Measurements from ENCODE around the gene ZBTB33.

The ZBTB33 gene

GRCh38 chrX:120264341-120264740 is 13.7 kb downstream of the ZBTB33 start:
- TF ChIP-seq CTCF (IDR thresholded peaks at IDR 0.05; ENCODE audit: low read depth, low read length): no peak
- no peak for DNase-seq (ENCODE audit: low read depth in 2 of 2)
- no peak overlapping the region for H3K4me3 ChIP-seq (replicated peaks in 1 of 2; ENCODE audit: low read depth in 2 of 2, low read length in 2 of 2)

- peak; percentile 3 to 42 for DNase-seq (ENCODE audit: low read depth in 2 of 2)
- no peak for TF ChIP-seq CTCF (IDR thresholded peaks at IDR 0.05; ENCODE audit: low read depth, low read length)
- no peak overlapping the region for H3K4me3 ChIP-seq (replicated peaks in 1 of 2; ENCODE audit: low read depth in 2 of 2, low read length in 2 of 2)
Measured at GRCh38 chrX:120269373-120270035, 18.9 kb downstream of the ZBTB33 start.

- no peak for DNase-seq (ENCODE audit: low read depth in 2 of 2)
- no peak overlapping the region for H3K4me3 ChIP-seq (replicated peaks in 1 of 2; ENCODE audit: low read depth in 2 of 2, low read length in 2 of 2)
- no peak for TF ChIP-seq CTCF (IDR thresholded peaks at IDR 0.05; ENCODE audit: low read depth, low read length)
Measured at GRCh38 chrX:120270567-120270966, 20.0 kb downstream of the ZBTB33 start.

- no peak overlapping the region for H3K4me3 ChIP-seq (replicated peaks in 1 of 2; ENCODE audit: low read depth in 2 of 2, low read length in 2 of 2)
- DNase-seq (ENCODE audit: low read depth in 2 of 2): no peak
- no peak for TF ChIP-seq CTCF (IDR thresholded peaks at IDR 0.05; ENCODE audit: low read depth, low read length)
Measured at GRCh38 chrX:120271218-120271617, 20.6 kb downstream of the ZBTB33 start.

- H3K4me3 ChIP-seq (replicated peaks in 1 of 2; ENCODE audit: low read depth in 2 of 2, low read length in 2 of 2): no peak overlapping the region
- DNase-seq (ENCODE audit: low read depth in 2 of 2): no peak
- TF ChIP-seq CTCF (IDR thresholded peaks at IDR 0.05; ENCODE audit: low read depth, low read length): no peak
Measured at GRCh38 chrX:120274145-120274544, 23.5 kb downstream of the ZBTB33 start.

- no peak for DNase-seq (ENCODE audit: low read depth in 2 of 2)
- TF ChIP-seq CTCF (IDR thresholded peaks at IDR 0.05; ENCODE audit: low read depth, low read length): no peak
- no peak overlapping the region for H3K4me3 ChIP-seq (replicated peaks in 1 of 2; ENCODE audit: low read depth in 2 of 2, low read length in 2 of 2)
Measured at GRCh38 chrX:120274958-120275357, 24.3 kb downstream of the ZBTB33 start.
